Measurements from ENCODE around the gene ITLN1.

- no peak for TF ChIP-seq ZNF138 (tag by site-specific recombination; IDR thresholded peaks at IDR 0.05; ENCODE audit: borderline replicate concordance)
- TF ChIP-seq ZNF514 (tag by site-specific recombination; IDR thresholded peaks at IDR 0.05): no peak
- no peak for TF ChIP-seq ZNF792 (tag by site-specific recombination; IDR thresholded peaks at IDR 0.05)
- TF ChIP-seq, protein P1, sequence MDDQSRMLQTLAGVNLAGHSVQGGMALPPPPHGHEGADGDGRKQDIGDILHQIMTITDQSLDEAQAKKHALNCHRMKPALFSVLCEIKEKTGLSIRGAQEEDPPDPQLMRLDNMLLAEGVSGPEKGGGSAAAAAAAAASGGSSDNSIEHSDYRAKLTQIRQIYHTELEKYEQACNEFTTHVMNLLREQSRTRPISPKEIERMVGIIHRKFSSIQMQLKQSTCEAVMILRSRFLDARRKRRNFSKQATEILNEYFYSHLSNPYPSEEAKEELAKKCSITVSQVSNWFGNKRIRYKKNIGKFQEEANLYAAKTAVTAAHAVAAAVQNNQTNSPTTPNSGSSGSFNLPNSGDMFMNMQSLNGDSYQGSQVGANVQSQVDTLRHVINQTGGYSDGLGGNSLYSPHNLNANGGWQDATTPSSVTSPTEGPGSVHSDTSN (CRISPR knock-in tag; IDR thresholded peaks at IDR 0.05): no peak
These were observed 26.5 kb downstream of the ITLN1 start for GRCh38 chr1:160858507-160858906.
